T1000 (cell line): ENCODE data around the gene DDX24.

Experiments
- DNase-seq: peaks from one replicate; lab custom pipeline; 2025; ENCODE audit warnings: mixed read lengths; lab: John Stamatoyannopoulos, UW

The DDX24 gene

GRCh38 chr14:94115058-94115591, 34.1 kb upstream of the DDX24 start:
- no peak for DNase-seq

- DNase-seq: no peak
These were observed 33.6 kb upstream of the DDX24 start for GRCh38 chr14:94114589-94115057.

GRCh38 chr14:94113908-94114588, 33.0 kb upstream of the DDX24 start:
- no peak for DNase-seq

GRCh38 chr14:94113490-94113889, 32.5 kb upstream of the DDX24 start:
- DNase-seq: no peak

- DNase-seq: no peak
These were observed 32.1 kb upstream of the DDX24 start for GRCh38 chr14:94113073-94113472.

GRCh38 chr14:94112513-94113063, 31.6 kb upstream of the DDX24 start:
- DNase-seq: no peak

GRCh38 chr14:94111276-94112095, 30.5 kb upstream of the DDX24 start:
- DNase-seq: no peak

- DNase-seq: no peak
These were observed 29.7 kb upstream of the DDX24 start, which contains the start of gene IFI27 for GRCh38 chr14:94110552-94111181. Gene IFI27, plus strand, starts transcription at chr14:94110736.

- no peak for DNase-seq
These were observed 28.9 kb upstream of the DDX24 start for GRCh38 chr14:94109915-94110250.

- no peak for DNase-seq
These were observed 23.7 kb upstream of the DDX24 start for GRCh38 chr14:94104731-94105130.

GRCh38 chr14:94103554-94104150, 22.6 kb upstream of the DDX24 start:
- no peak for DNase-seq

- no peak for DNase-seq
These were observed 21.9 kb upstream of the DDX24 start for GRCh38 chr14:94102768-94103482.

- no peak for DNase-seq
These were observed 20.7 kb upstream of the DDX24 start for GRCh38 chr14:94101748-94102147.

- peak; percentile 55 for DNase-seq
These were observed 19.8 kb upstream of the DDX24 start for GRCh38 chr14:94100847-94101246.

- DNase-seq: no peak
These were observed 18.0 kb upstream of the DDX24 start for GRCh38 chr14:94099006-94099405.

GRCh38 chr14:94098326-94098992, 17.5 kb upstream of the DDX24 start:
- no peak for DNase-seq

- no peak for DNase-seq
These were observed 16.1 kb upstream of the DDX24 start for GRCh38 chr14:94097091-94097490.

- no peak for DNase-seq
These were observed 12.4 kb upstream of the DDX24 start for GRCh38 chr14:94093418-94093817.

- DNase-seq: no peak
These were observed 8.5 kb upstream of the DDX24 start for GRCh38 chr14:94089479-94089878.

GRCh38 chr14:94088516-94088915, 7.5 kb upstream of the DDX24 start:
- DNase-seq: no peak

GRCh38 chr14:94087891-94088290, 6.9 kb upstream of the DDX24 start:
- no peak for DNase-seq
